ENCODE data around the gene GFER.
A peak's percentile ranks its signal among the peaks of the same experiment; 100 is the strongest.
"Not testable (repeated sequence)": the region's sequence is repeated elsewhere in the genome, so short reads cannot be mapped to it uniquely, and the experiment has no call there.

The GFER gene

GRCh38 chr16:1957434-1958142 lies 26.4 kb upstream of the GFER start:
- DNase-seq (ENCODE audit: low spot score): not testable (repeated sequence)

- DNase-seq (ENCODE audit: low spot score): not testable (repeated sequence)
Observed at GRCh38 chr16:1958143-1958491, 25.9 kb upstream of the GFER start.

- no peak for DNase-seq (ENCODE audit: low spot score)
Observed at GRCh38 chr16:1958715-1959268, 25.2 kb upstream of the GFER start.

- peak; percentile 95 for DNase-seq (ENCODE audit: low spot score)
Observed at GRCh38 chr16:1959269-1960039, 24.5 kb upstream of the GFER start, which contains the start of gene NDUFB10. TSS of gene NDUFB10 (plus strand) at chr16:1959538. CDS start at chr16:1959625, 87 bp downstream.

GRCh38 chr16:1960665-1961630 lies 23.0 kb upstream of the GFER start:
- no peak for DNase-seq (ENCODE audit: low spot score)

GRCh38 chr16:1961651-1962067 lies 22.3 kb upstream of the GFER start:
- no peak for DNase-seq (ENCODE audit: low spot score)

GRCh38 chr16:1962161-1963153 lies 21.5 kb upstream of the GFER start:
- DNase-seq (ENCODE audit: low spot score): not testable (repeated sequence)

GRCh38 chr16:1963806-1964505 lies 20.0 kb upstream of the GFER start:
- no peak for DNase-seq (ENCODE audit: low spot score)

GRCh38 chr16:1964506-1965395 lies 19.2 kb upstream of the GFER start, which contains the start of gene RPS2:
TSS of gene RPS2 (minus strand) at chr16:1964826. CDS start at chr16:1964625, 201 bp downstream.
- DNase-seq (ENCODE audit: low spot score): peak; percentile 99

- no peak for DNase-seq (ENCODE audit: low spot score)
Observed at GRCh38 chr16:1965396-1966001, 18.5 kb upstream of the GFER start.

- DNase-seq (ENCODE audit: low spot score): no peak
Observed at GRCh38 chr16:1966460-1966859, 17.5 kb upstream of the GFER start, which contains the start of gene RNF151. TSS of gene RNF151 (plus strand) at chr16:1966856. CDS start at chr16:1966882, 26 bp downstream.

GRCh38 chr16:1968146-1968953 lies 15.6 kb upstream of the GFER start:
- no peak for DNase-seq (ENCODE audit: low spot score)

- DNase-seq (ENCODE audit: low spot score): peak; percentile 96
Observed at GRCh38 chr16:1971796-1972489, 12.1 kb upstream of the GFER start, which contains the start of gene TBL3. TSS of gene TBL3 (plus strand) at chr16:1972053. CDS start at chr16:1972165, 112 bp downstream.

- no peak for DNase-seq (ENCODE audit: low spot score)
Observed at GRCh38 chr16:1972490-1972877, 11.5 kb upstream of the GFER start.

- no peak for DNase-seq (ENCODE audit: low spot score)
Observed at GRCh38 chr16:1973461-1974156, 10.4 kb upstream of the GFER start.

Data from ecto neural progenitor cell (in vitro differentiated cells).